SU-DHL-6 (cell line): ENCODE measurements around the gene SACM1L.

Experiments
- H2AFZ ChIP-seq: fragments of 200-600 bp; sonication (generic); 2 replicates; pipeline ENCODE4 v1.6.1; 2014; ENCODE audit warnings: low read depth, mild to moderate bottlenecking, moderate library complexity, mixed read lengths, antibody characterized with exemption, low read length; ENCODE audit not compliant: severe bottlenecking
- H3F3A ChIP-seq: fragments of 200-600 bp; shearing (Covaris generic); 2 replicates; pipeline ENCODE4 v1.6.0; 2016; ENCODE audit warnings: antibody characterized with exemption, mild to moderate bottlenecking; ENCODE audit not compliant: insufficient read depth
- H3K27ac ChIP-seq: fragments of 200-600 bp; sonication (generic); 2 replicates; pipeline ENCODE4 v1.5.1; 2016; ENCODE audit warnings: low read depth, mild to moderate bottlenecking, low read length, moderate library complexity, mixed read lengths
- H3K27me3 ChIP-seq: fragments of 200-600 bp; sonication (generic), shearing (Covaris generic); 2 replicates; pipeline ENCODE4 v1.6.0; 2014; ENCODE audit warnings: mild to moderate bottlenecking, low read length
- H3K36me3 ChIP-seq: fragments of 200-600 bp; sonication (generic); 2 replicates; pipeline ENCODE4 v1.6.1; 2014; ENCODE audit warnings: mild to moderate bottlenecking, low read length, mixed read lengths
- H3K4me2 ChIP-seq: fragments of 300-600, 200-600 bp; shearing (Covaris generic), sonication (generic); 2 replicates; pipeline ENCODE4 v1.6.0; 2014; ENCODE audit warnings: low read length, low read depth, mild to moderate bottlenecking; ENCODE audit not compliant: poor library complexity, severe bottlenecking
- H3K4me3 ChIP-seq: fragments of 200-600 bp; sonication (generic); 2 replicates; pipeline ENCODE4 v1.5.1; 2014; ENCODE audit warnings: antibody characterized with exemption, low read length, mild to moderate bottlenecking, mixed read lengths; ENCODE audit not compliant: insufficient read depth, poor library complexity, severe bottlenecking
- H3K79me2 ChIP-seq: fragments of 200-600 bp; sonication (generic); 2 replicates; pipeline ENCODE4 v1.6.1; 2014; ENCODE audit warnings: mild to moderate bottlenecking, low read length, moderate library complexity; ENCODE audit not compliant: insufficient read depth
- H3K9ac ChIP-seq: fragments of 200-600 bp; sonication (generic); 2 replicates; pipeline ENCODE4 v1.7.0; 2014; ENCODE audit warnings: mild to moderate bottlenecking, low read length
- H3K9me2 ChIP-seq: fragments of 200-600 bp; sonication (generic); replicated peaks from 2 replicates; pipeline ENCODE4 v1.6.1; 2014; ENCODE audit warnings: low read length; ENCODE audit not compliant: insufficient read depth
- H3K9me3 ChIP-seq: fragments of 200-600 bp; sonication (generic); 2 replicates; pipeline ENCODE4 v1.6.1; 2014; ENCODE audit warnings: low read length, mixed read lengths; ENCODE audit not compliant: insufficient read depth
- H4K20me1 ChIP-seq: fragments of 200-600 bp; sonication (generic); 2 replicates; pipeline ENCODE4 v1.6.1; 2014; ENCODE audit warnings: low read depth, mild to moderate bottlenecking, antibody characterized with exemption, low read length, moderate library complexity, mixed read lengths
- CTCF ChIP-seq: fragments of 200-600 bp; sonication (generic); IDR thresholded peaks from one replicate; pipeline ENCODE4 v1.5.1; 2017; ENCODE audit warnings: antibody characterized with exemption, mild to moderate bottlenecking, low read length, moderate library complexity; ENCODE audit not compliant: insufficient read depth, poor library complexity, severe bottlenecking
- EZH2phosphoT487 ChIP-seq: fragments of 200-600 bp; sonication (generic), shearing (Covaris generic); conservative IDR thresholded peaks from 2 replicates; pipeline ENCODE4 v1.6.1; 2018; ENCODE audit warnings: mild to moderate bottlenecking, antibody characterized with exemption, low read length, moderate library complexity, mixed read lengths

SACM1L gene

GRCh38 chr3:45761831-45762230 lies 72.6 kb downstream of the SACM1L start:
- no peaks in the 10 kb centered on the region for H3F3A ChIP-seq

GRCh38 chr3:45762647-45763302 lies 73.6 kb downstream of the SACM1L start:
- Histone ChIP-seq H3K9me2 (no peaks in the 10 kb centered on the region), H3K36me3 (0 out of 2 replicates have a peak, but pooled peaks cover 6% of the 10 kb centered on the region), H3K27me3 (0 out of 2 replicates have a peak, but pooled peaks cover 4% of the 10 kb centered on the region), H3F3A (no peaks in the 10 kb centered on the region), H3K4me2 (no peak overlapping the region), H2AFZ (no peak overlapping the region), H3K27ac (no peak overlapping the region), H3K4me3 (no peak overlapping the region), H3K9me3 (no peaks in the 10 kb centered on the region; the same call in 1 of the 2 replicates), H3K79me2 (no peaks in the 10 kb centered on the region), H3K9ac (no peak overlapping the region), H4K20me1 (no peaks in the 10 kb centered on the region)
- TF ChIP-seq EZH2phosphoT487 (no peak), CTCF (no peak)

More at GRCh38 chr3:45761831-45762230, 72.6 kb downstream of the SACM1L start:
- TF ChIP-seq CTCF (no peak), EZH2phosphoT487 (no peak)
- H3K9me3 ChIP-seq, result no peaks in the 10 kb centered on the region
- H3K27me3 ChIP-seq, result 0 out of 2 replicates have a peak, but pooled peaks cover under 1% of the 10 kb centered on the region
- H3K4me3 ChIP-seq, result no peak overlapping the region
- H3K9me2 ChIP-seq, result no peaks in the 10 kb centered on the region
- no peak overlapping the region for H3K4me2 ChIP-seq
- H4K20me1 ChIP-seq, result no peaks in the 10 kb centered on the region
- H2AFZ ChIP-seq, result no peak overlapping the region
- no peak overlapping the region for H3K27ac ChIP-seq
- no peak overlapping the region for H3K9ac ChIP-seq
- no peaks in the 10 kb centered on the region for H3K79me2 ChIP-seq
- no peaks in the 10 kb centered on the region for H3K36me3 ChIP-seq

GRCh38 chr3:45763303-45763675 lies 74.1 kb downstream of the SACM1L start:
- H3K9ac ChIP-seq, result no peak overlapping the region
- H3K27me3 ChIP-seq, result 0 out of 2 replicates have a peak, but pooled peaks cover 4% of the 10 kb centered on the region
- no peaks in the 10 kb centered on the region for H4K20me1 ChIP-seq
- no peaks in the 10 kb centered on the region for H3F3A ChIP-seq
- H2AFZ ChIP-seq, result no peak overlapping the region
- TF ChIP-seq CTCF, result no peak
- no peak for TF ChIP-seq EZH2phosphoT487
- H3K36me3 ChIP-seq, result 0 out of 2 replicates have a peak, but pooled peaks cover 6% of the 10 kb centered on the region
- no peaks in the 10 kb centered on the region; the same call in 1 of the 2 replicates for H3K9me3 ChIP-seq
- H3K4me2 ChIP-seq, result no peak overlapping the region
- H3K79me2 ChIP-seq, result no peaks in the 10 kb centered on the region
- H3K9me2 ChIP-seq, result no peaks in the 10 kb centered on the region
- H3K4me3 ChIP-seq, result no peak overlapping the region
- no peak overlapping the region for H3K27ac ChIP-seq
